ENCODE data around the gene TEAD4.

TEAD4 gene

GRCh38 chr12:2960996-2961616 lies 1.9 kb downstream of the TEAD4 start:
- no peak for DNase-seq

DNA sequence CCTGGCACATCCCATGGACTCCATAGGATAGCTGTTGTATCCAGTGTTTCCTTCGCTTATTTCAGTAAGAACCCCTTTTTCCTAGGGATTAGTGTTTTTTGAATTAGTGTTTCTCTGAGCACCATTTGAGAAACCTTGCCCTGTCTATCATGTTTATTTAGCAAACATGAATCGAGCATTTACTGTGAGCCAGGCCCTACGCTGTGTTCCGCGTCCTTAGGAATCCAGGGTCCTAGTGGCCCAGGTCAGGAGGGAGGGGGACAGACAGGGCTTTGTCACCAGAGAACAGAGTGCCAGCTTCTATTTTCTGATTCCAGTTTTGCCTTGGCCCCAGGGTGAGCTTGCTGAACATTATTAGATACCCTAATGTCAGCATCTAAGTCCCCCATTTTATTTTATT lies 2.5 kb downstream of the TEAD4 start:
- no peak for DNase-seq

- no peak for DNase-seq
Observed at GRCh38 chr12:2963154-2963759, 4.1 kb downstream of the TEAD4 start.

DNA sequence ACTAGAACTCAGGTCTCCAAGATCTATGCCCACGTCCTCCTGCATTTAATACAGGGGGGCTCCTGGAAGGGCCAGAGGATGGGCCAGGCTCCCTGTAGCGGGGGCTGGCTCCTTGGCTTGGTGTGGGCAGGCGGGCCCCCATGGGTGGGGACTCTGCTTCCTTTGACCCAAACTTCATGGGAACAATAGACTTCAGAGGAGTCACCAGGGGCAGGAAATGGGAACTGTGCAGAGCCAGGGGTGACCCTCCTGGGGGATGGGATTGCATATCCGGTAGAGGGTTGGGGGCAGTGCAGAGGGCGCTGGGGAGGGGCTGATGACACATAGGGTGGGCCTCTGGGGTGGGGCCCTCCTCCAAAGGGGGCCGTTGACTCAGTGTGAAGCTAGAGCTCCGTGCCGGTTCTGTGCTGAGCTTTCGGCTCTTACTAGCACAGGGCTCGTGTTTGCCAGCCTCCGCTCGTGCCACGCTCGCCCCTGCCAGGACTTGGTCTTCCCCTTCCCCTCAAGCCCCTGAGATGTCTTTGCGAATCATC lies 4.6 kb downstream of the TEAD4 start:
- no peak for DNase-seq

DNA sequence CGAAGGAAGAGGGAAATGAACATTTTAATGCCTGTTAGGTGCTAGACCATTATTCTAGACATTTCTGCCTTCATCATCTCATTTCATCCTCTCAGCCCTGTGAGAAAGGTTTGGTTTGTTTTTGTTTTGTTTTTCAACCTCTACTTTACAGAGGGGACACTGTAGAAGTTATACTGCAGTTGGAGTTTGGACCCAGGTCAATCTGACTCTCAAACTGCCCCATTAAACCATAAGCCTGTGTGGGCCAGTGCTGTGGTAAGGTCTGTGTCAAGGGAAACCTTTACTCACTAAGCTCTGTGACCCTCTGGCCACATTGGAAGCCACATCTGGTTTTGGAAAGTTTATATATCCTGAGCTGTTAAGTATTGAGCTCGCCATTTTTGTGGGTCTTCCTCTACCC lies 8.5 kb downstream of the TEAD4 start:
- no peak for DNase-seq

GRCh38 chr12:2970744-2971143 lies 11.5 kb downstream of the TEAD4 start:
- no peak for DNase-seq

GRCh38 chr12:2973566-2973965 lies 14.4 kb downstream of the TEAD4 start:
- no peak for DNase-seq

DNA sequence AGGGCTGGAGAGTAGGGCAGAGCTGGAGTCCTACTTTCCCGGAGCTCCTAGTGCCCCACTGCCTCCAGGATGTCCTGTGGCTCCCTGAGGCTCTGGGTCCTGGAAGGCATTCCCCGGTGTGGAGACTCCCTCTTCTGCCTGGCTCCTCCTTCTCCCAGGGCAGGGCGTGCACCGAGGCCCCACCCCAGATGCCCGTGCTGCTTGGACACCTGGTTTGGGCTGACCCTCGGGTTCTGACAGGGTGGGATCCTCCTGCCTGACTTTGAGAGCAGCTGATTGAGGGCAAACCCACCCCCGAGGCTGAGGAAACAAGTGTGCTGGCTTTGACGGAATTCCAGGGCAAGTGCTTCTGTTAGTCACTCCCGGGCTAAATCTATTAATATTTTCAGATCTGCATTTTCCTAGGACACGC lies 15.4 kb downstream of the TEAD4 start:
- no peak for DNase-seq

- DNase-seq: no peak
Observed at GRCh38 chr12:2976581-2976996, 17.4 kb downstream of the TEAD4 start.

DNA sequence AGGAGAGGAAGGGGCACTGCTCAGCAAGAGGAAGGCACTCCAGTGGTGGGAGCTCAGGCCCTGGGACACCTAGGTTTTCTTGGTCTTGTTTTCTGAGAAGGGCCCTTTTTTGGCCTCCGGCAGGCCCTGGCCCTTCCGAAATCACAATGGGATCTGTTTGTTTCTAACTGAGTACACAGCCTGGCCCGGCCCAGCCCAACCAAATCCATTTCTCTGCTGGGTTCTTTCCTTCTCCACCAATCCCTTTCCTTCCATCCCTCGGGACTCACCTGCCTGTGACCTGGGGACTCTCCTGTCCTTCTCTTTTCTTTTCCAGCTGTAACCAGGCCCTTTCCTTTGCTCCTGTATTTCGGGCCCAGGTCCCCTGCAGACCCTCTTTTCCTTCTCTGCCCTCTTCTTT lies 18.6 kb downstream of the TEAD4 start:
- DNase-seq: no peak

DNA sequence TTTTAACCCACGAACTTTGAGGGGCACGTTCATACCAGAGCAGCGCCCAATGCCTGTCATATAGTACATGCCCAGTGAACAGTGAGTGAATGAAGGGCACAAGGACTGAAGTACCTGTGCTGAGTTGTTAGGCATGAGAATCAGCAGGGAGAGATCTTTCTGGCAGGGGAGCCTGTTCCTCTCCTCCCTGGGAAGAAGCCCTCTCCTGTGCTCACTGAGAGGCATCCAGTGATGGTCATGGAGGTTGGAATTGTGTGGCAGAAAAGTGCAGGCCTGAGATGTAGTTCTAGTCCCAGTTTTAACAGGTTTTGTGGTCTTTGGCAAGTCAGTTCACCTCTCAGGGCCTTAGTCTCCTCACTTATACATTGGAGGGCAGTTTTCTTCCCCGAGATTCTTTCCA lies 20.6 kb downstream of the TEAD4 start:
- no peak for DNase-seq

- DNase-seq: no peak
Observed at GRCh38 chr12:2980630-2981029, 21.4 kb downstream of the TEAD4 start.

DNA sequence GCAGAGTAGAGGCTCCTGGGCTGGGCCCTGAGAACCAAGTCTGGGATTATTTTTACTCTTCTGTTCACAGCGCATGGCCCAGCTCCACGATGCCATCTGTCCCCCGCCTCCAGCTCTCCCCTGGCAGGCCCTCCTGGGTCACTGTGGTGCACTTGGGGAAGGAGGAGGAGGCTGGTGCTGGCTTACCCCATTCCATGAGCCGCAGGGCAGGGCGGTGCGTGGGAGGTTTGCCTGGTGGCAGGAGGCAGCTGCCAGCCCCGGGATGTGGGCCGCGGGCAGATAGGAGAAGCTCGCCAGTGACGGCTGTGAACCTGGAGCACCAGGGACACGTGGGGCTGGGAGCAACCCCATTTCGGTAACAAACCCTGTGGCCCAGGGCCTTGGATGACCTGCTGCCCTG lies 23.2 kb downstream of the TEAD4 start:
- DNase-seq: no peak

DNA sequence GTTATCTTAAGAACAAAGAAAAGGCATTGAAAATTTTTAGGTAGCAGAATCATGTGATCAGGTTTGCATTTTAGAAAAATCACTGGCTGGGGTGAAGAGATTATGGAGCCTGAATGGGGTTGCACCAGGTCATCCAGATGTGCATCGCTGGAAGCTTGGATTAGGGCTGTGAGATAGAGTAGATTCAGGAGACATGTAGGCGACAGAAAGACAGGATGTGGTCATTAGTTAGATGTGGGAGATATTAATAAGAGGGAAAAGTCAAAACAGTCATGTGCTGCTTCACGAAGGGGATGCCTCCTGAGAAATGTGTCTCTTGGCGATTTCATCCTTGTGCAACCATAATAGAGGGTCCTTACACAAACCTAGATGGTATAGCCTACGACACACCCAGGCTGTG lies 25.1 kb downstream of the TEAD4 start:
- no peak for DNase-seq

DNA sequence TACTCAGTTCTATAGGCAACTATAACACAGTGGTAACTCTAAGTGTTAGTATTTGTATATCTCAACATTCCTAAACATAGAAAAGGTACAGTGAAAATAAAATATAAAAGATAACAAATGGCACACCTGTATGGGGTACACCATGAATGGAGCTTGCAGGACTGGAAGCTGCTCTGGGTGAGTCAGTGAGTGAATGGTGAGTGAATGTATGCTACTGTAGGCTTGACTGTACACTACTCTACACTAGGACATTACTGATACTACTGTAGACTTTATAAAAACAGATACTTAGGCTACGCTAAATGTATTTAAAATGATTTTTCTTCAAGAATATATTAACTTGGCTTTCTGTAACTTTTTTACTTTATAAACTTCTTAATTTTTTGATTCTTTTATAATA lies 25.5 kb downstream of the TEAD4 start:
- DNase-seq: no peak

DNA sequence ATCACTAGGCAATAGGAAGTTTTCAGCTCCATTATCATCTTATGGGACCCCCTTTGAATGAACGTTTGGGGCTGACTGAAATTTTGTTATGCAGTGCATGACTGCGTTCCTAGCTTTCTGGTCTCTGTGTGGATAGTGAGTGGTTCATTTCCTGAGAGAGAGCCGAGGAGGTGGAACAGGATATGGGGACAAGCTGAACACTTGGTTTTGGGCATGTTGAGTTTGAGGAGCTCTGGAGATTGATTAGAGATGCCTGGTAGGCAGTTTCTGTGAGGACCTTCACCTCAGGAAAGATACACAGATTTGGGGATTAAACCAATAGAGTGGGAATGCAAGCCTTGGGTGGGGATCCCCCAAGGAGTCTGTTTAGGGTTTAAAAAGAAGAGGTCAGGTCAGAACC lies 27.7 kb downstream of the TEAD4 start:
- no peak for DNase-seq

DNA sequence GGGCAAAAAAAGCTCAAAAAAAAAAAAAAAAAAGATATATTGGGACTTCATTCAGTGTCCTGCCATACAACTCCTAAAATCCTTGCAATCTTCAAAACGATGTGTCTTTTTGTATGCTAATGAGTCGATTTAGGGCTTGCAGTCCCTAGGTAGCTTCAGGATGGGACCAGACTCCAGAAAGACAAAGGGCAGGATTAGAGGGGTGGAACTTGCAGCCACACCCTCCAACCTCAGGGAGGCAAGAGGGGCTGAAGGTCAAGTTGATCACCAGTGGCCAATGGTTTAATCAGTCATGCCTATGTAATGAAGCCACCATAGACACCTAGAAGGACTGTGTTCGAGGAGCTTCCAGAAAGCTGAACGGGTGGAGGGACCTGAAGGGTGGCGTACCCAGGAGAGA lies 29.3 kb downstream of the TEAD4 start:
- no peak for DNase-seq

- no peak for DNase-seq
Observed at GRCh38 chr12:2992724-2993123, 33.5 kb downstream of the TEAD4 start.

- no peak for DNase-seq
Observed at GRCh38 chr12:2997989-2998670, 38.9 kb downstream of the TEAD4 start.

DNA sequence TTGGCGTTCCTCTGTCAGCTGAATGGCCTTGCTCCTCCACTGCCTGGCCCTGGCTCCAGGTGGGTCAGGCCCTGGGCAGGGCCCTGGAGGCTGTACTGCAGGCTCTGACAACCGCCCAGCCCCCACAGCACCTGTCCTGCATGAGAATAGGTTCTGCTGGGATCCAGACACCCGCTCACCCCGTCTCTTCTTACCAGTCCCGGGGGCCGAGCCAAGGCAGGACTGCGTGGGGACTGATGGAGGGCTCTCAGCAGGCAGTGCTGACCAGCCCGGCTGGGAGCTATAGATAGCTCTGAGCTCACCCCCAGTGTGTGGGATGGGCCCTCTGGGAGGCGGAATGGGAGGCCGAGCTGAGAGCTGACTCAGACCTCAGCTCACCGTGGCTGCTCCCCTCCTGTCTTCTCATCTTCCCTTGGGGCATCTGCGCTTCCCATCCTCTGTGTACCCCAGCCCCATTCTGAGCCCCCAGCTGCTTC lies 39.6 kb downstream of the TEAD4 start:
- no peak for DNase-seq

GRCh38 chr12:2999265-2999841 lies 40.2 kb downstream of the TEAD4 start:
- DNase-seq: no peak

- no peak for DNase-seq
Observed at GRCh38 chr12:3000548-3001275, 41.5 kb downstream of the TEAD4 start.

DNA sequence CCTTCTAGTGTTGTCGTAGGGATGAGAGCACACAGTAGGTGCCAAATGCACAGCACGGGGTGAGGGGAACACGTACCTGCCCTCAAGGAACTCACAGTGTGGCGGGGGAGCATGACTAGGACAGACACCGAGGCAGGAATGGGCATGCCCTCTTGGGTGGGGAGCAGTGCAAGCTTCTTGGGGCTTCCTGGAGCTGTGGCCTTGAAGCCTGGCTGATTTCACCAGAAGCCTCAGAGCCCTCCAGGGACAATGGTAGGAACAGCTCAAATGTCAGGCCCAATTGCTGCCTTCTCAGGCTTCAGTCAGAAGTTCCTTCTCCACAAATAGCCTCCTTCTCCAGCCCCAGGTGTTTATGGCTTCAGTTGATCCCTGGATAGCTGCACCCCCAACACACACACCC lies 43.4 kb downstream of the TEAD4 start:
- DNase-seq: no peak

Measured in NCI-H187 (cell line).